GM10266 (cell line): ENCODE measurements around the gene MIAT.

Experiments
- DNase-seq: peaks from one replicate; pipeline ENCODE4 v3.0.0; 2012; ENCODE audit errors: extremely low spot score
- CTCF ChIP-seq: IDR thresholded peaks from 2 replicates; pipeline ENCODE4 v1.5.1; 2012; ENCODE audit warnings: mild to moderate bottlenecking, low read depth; ENCODE audit not compliant: control insufficient read depth, insufficient read depth; ENCODE audit errors: missing control alignments

MIAT gene

GRCh38 chr22:26675687-26676268, 18.4 kb downstream of the MIAT start:
- TF ChIP-seq CTCF = no peak
- no peak for DNase-seq

DNA sequence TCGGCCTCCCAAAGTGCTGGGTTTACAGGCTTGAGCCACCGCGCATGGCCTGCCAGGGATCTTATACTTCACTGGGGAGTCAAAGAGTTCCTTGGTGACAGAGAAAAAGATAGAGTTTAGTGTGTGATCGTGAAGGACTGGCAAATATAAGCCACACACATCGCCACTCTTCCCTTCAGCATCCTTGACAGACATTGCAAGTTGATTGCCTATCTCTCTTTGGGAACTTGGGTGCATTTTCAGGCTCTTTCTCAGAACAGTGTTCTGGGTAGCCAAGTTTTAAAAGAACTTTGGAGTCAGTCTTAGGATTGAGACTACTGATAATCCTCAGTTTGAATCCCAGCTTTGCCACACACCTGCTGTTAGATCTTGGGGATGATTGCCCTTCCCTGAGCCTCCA, 19.8 kb downstream of the MIAT start:
- TF ChIP-seq CTCF = no peak
- no peak for DNase-seq

DNA sequence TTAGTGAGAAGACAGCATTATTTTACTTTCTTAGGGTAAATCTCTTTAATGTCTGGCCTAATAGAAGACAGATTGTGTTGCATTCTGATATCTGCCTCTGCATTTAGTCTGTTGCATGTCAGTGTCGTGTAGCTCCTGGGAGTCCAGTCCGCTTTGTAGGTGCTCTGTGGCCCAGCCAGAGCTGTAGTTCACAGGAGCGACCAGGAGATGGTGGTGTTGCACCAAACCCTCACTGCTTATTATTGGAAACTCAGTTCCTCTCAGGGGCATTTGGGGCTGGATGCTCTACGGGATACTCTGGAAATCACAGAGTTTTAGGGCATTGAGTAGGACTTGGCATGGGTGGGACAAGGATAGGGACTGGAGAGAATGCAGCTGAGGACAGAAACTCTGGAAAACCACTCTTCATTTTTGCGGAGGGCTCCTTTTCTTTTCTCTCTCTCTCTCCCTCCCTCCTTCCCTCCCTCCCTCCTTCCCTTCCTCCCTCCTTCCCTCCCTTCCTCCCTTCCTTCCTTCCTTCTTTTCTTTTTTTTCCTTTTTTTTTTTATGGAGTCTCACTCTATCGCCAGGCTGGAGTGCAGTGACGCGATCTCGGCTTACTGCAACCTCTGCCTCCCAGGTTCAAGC, 21.7 kb downstream of the MIAT start:
- peak; percentile 69 for DNase-seq
- peak; percentile 96 for TF ChIP-seq CTCF

GRCh38 chr22:26680485-26680884, 23.1 kb downstream of the MIAT start:
- no peak for DNase-seq
- TF ChIP-seq CTCF = no peak

DNA sequence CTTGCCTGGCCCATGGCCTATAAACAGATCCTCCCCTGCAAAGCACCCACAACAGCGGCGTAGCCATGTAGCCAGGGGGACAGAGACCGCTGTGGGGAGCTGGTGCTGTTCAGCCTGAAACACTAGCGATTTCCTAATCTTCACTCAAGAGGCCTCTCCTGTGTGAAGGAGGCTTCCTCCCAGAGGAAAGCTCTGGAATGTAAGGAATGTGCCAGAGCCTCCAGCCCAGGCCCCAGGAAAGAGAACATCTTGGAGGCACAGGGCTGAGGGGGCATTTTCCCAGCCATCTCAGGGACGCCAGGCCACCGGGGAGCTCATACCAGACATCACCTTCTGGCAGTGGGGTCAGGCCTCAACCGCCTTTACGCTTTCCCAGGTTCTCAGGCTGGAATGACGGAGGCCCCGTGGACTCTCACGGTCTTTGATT, 24.0 kb downstream of the MIAT start:
- TF ChIP-seq CTCF = no peak
- DNase-seq = no peak

GRCh38 chr22:26684168-26684567, 26.8 kb downstream of the MIAT start:
- TF ChIP-seq CTCF = no peak
- DNase-seq = no peak

DNA sequence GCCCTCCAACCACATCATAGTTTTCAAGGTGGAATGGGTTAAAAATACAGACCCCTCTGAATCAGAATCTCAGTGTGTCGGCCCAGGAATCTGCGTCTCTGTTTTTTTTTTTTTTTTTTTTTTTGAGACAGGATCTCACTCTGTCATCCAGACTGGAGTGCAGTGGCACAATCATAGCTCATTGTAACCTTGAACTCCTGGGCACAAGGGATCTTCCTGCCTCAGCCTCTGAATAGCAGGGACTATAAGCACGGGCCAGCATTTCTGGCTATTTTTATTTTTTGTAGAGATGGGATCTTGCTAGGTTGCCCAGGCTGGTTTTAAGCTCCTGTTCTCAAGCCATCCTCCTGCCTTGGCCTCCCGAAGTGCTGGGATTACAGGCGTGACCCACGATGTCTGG, 28.2 kb downstream of the MIAT start:
- TF ChIP-seq CTCF = no peak
- no peak for DNase-seq
